Measurements from ENCODE around the gene FNDC3A. TPM values are rescaled to one million over a fixed set of nuclear protein-coding genes. Genes with fewer than 3 reads are reported as not detected.

The FNDC3A gene
- total RNA-seq, 1 experiment from 2014 or later: 24.3 TPM

DNA sequence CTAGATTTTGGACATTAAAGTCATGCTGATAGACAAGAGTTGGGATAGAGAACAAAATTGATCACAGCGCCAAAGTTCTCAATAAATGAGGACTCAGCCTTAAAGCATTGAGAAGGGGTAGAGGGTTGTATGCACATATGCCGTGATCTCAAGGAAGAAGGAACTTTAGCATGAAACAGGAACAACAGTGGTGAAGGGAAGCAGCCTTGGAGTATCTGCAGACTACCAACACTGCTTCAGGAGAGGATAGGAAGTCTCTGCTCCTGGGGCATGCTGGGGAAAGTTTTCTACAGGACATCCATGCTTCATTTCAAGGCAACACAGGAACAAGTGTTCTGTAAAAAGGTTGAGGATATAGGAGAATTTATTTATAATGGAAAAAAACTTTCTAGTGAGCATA is 132.5 kb downstream of the FNDC3A start:
- BruUV-seq (replicated peaks): no TSS peak
- CTCF ChIA-PET: no interaction called here
- intact Hi-C loops (cut with micrococcal nuclease; ENCODE audit: unreplicated experiment): no loop called here

GRCh38 chr13:49110122-49110912 is 134.6 kb downstream of the FNDC3A start:
- DNase-seq (ENCODE audit: low read depth, low spot score) (no peak), ATAC-seq (peak; percentile 71; the same call in 1 of the 2 replicates)
- Histone ChIP-seq H3K4me1 (ENCODE audit: control insufficient read depth, insufficient read depth, low read length) (peaks cover 6% of the 10 kb centered on the region; the same call in 1 of the 2 replicates), H3K36me3 (ENCODE audit: control insufficient read depth, insufficient read depth, low read length) (peaks cover 3% of the 10 kb centered on the region; the same call in 1 of the 2 replicates), H3K4me3 (ENCODE audit: low read depth in 2 of 2, low read length in 2 of 2) (peak overlapping the region; percentile 55 to 58), H3K27ac (ENCODE audit: low read length) (peak overlapping the region; percentile 82), H3K9me3 (ENCODE audit: control insufficient read depth, insufficient read depth, low read depth, low read length) (no peaks in the 10 kb centered on the region), H3K27me3 (ENCODE audit: control insufficient read depth, insufficient read depth, low read length) (no peaks in the 10 kb centered on the region)
- no peak for TF ChIP-seq SIN3A (IDR thresholded peaks at IDR 0.05; ENCODE audit: borderline replicate concordance, insufficient read depth, low read depth, low read length)
- TF ChIP-seq REST (IDR thresholded peaks at IDR 0.05; ENCODE audit: insufficient read depth in 1 of 2, low read depth in 2 of 2, low read length in 1 of 2): no peak
- TF ChIP-seq, protein P1, sequence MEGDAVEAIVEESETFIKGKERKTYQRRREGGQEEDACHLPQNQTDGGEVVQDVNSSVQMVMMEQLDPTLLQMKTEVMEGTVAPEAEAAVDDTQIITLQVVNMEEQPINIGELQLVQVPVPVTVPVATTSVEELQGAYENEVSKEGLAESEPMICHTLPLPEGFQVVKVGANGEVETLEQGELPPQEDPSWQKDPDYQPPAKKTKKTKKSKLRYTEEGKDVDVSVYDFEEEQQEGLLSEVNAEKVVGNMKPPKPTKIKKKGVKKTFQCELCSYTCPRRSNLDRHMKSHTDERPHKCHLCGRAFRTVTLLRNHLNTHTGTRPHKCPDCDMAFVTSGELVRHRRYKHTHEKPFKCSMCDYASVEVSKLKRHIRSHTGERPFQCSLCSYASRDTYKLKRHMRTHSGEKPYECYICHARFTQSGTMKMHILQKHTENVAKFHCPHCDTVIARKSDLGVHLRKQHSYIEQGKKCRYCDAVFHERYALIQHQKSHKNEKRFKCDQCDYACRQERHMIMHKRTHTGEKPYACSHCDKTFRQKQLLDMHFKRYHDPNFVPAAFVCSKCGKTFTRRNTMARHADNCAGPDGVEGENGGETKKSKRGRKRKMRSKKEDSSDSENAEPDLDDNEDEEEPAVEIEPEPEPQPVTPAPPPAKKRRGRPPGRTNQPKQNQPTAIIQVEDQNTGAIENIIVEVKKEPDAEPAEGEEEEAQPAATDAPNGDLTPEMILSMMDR (IDR thresholded peaks at IDR 0.05): no peak
- no peak for TF ChIP-seq POLR2AphosphoS5 (IDR thresholded peaks at IDR 0.05; ENCODE audit: low read depth, low read length)
- TF ChIP-seq TCF7L2 (IDR thresholded peaks at IDR 0.05; ENCODE audit: low read depth, low read length): no peak
- ChIA-PET CTCF (interaction anchor here (0.6 kb wide), 1 partner anchor 127 kb away, joined by 3 read pairs; no protein-coding TSS in a partner anchor), POLR2A (interaction anchor here (0.6 kb wide), 2 partner anchors 134 to 1083 kb away, joined by 3 read pairs; no protein-coding TSS in a partner anchor)
- TSS peak; percentile 66 for BruUV-seq (replicated peaks)
- intact Hi-C loops (cut with micrococcal nuclease; ENCODE audit: unreplicated experiment): no loop called here
- in situ Hi-C loops (cut with HindIII; ENCODE audit: low pct_unique_long_range_greater_than_20kb, low sequenced_read_pairs): no loop called here

More for the DNA sequence above, 132.5 kb downstream of the FNDC3A start:
- Histone ChIP-seq H3K4me3 (ENCODE audit: low read depth in 2 of 2, low read length in 2 of 2) (no peak overlapping the region), H3K27ac (ENCODE audit: low read length) (no peak overlapping the region), H3K27me3 (ENCODE audit: control insufficient read depth, insufficient read depth, low read length) (no peaks in the 10 kb centered on the region), H3K4me1 (ENCODE audit: control insufficient read depth, insufficient read depth, low read length) (peaks cover 6% of the 10 kb centered on the region; the same call in 1 of the 2 replicates), H3K36me3 (ENCODE audit: control insufficient read depth, insufficient read depth, low read length) (peaks cover 3% of the 10 kb centered on the region; the same call in 1 of the 2 replicates), H3K9me3 (ENCODE audit: control insufficient read depth, insufficient read depth, low read depth, low read length) (no peaks in the 10 kb centered on the region)
- DNase-seq (ENCODE audit: low read depth, low spot score): no peak
- ATAC-seq: no peak
- in situ Hi-C loops (cut with HindIII; ENCODE audit: low pct_unique_long_range_greater_than_20kb, low sequenced_read_pairs): no loop called here
- TF ChIP-seq SIN3A (IDR thresholded peaks at IDR 0.05; ENCODE audit: borderline replicate concordance, insufficient read depth, low read depth, low read length) (no peak), REST (IDR thresholded peaks at IDR 0.05; ENCODE audit: insufficient read depth in 1 of 2, low read depth in 2 of 2, low read length in 1 of 2) (no peak), TCF7L2 (IDR thresholded peaks at IDR 0.05; ENCODE audit: low read depth, low read length) (no peak), POLR2AphosphoS5 (IDR thresholded peaks at IDR 0.05; ENCODE audit: low read depth, low read length) (no peak)
- TF ChIP-seq, protein P1 (IDR thresholded peaks at IDR 0.05): no peak
- POLR2A ChIA-PET: no interaction called here
